ENCODE measurements around the gene RBP5. TPM values are rescaled to one million over a fixed set of nuclear protein-coding genes. Genes with fewer than 3 reads are reported as not detected.
A peak's percentile ranks its signal among the peaks of the same experiment; 100 is the strongest.

RBP5 gene
- total RNA-seq, 1 experiment from 2014 or later: not detected

DNA sequence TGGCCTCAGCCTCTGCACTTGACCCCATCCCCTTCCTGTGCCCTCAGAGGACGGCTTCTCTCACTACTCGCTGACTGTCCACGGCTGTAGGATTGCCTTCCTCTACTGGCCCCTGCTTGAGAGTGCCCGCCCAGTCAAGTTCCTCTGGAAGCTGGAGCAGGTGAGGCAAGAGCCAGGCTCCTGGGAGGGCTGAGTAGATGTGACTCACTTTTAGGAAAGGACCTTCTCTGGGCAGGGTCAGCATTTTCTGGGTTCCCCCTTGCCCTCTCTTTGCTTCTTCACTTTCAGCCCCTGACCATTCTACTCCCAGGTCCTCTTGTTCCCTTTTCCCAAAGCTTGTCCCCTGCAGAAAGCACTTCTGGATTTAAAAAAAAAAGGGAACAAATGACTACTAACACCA lies 9.2 kb upstream of the RBP5 start:
- no peak for DNase-seq
- Histone ChIP-seq H3K9me3 (replicated peaks) (no peaks in the 10 kb centered on the region), H3K36me3 (no peaks in the 10 kb centered on the region), H3K4me1 (peaks cover 10% of the 10 kb centered on the region), H3K27ac (no peak overlapping the region), H3K4me3 (no peak overlapping the region), H3K27me3 (no peaks in the 10 kb centered on the region)

GRCh38 chr12:7136676-7137075 lies 8.0 kb upstream of the RBP5 start:
- Histone ChIP-seq H3K27ac (no peak overlapping the region), H3K27me3 (no peaks in the 10 kb centered on the region), H3K36me3 (no peaks in the 10 kb centered on the region), H3K4me3 (no peak overlapping the region), H3K9me3 (replicated peaks) (no peaks in the 10 kb centered on the region), H3K4me1 (peaks cover 9% of the 10 kb centered on the region)
- DNase-seq: no peak

- Histone ChIP-seq H3K4me1 (peaks cover 3% of the 10 kb centered on the region; the same call in 1 of the 2 replicates), H3K27ac (no peak overlapping the region), H3K27me3 (peaks cover 5% of the 10 kb centered on the region), H3K4me3 (no peak overlapping the region), H3K36me3 (no peaks in the 10 kb centered on the region), H3K9me3 (replicated peaks) (no peaks in the 10 kb centered on the region)
- DNase-seq: no peak
Observed at GRCh38 chr12:7136071-7136470, 7.4 kb upstream of the RBP5 start.

DNA sequence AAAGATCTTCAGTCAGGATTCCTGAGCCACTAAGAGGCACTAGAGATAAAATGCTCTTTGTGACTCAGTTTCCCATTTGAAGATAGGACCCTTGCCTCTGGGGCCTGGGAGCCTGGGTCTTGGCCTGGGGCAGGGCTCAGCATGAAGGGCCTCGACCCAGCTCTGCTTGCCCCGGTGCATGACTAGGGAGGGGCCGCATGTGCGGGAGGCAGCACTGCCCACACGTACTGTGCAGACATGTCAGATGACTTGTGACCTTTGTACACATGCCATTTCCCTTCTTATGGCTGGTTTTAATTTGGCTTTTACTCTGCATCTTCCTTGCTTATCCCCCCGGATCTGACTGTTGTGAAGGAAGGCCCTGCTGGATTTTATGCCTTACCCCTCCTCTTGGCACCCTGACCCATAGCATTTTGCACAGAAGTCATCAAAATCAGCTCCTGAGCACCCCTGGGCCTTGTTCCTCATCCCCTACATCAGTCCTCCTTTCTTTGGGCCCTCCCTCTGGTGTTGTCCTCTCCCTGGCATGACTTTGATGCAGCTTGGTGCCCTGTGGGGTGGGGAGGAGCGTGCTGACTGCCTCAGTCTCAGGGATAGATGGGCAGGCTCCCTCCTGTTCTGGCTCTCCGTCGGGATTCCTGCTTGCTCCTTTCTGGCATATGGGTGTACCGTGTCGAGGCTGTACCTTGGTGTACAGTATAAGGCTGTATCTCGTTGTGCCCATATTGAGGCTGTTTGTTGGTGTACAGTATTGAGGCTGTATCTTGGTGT lies 5.9 kb upstream of the RBP5 start:
- Histone ChIP-seq H3K4me3 (no peak overlapping the region), H3K4me1 (0 out of 2 replicates have a peak, but pooled peaks cover 1% of the 10 kb centered on the region), H3K27me3 (peaks cover 10% of the 10 kb centered on the region), H3K36me3 (no peaks in the 10 kb centered on the region), H3K9me3 (replicated peaks) (no peaks in the 10 kb centered on the region), H3K27ac (no peak overlapping the region)
- DNase-seq: no peak

- no peak overlapping the region for H3K4me3 ChIP-seq
- no peak for DNase-seq
- no peaks in the 10 kb centered on the region for H3K9me3 ChIP-seq (replicated peaks)
- H3K4me1 ChIP-seq: 0 out of 2 replicates have a peak, but pooled peaks cover 5% of the 10 kb centered on the region
- H3K27me3 ChIP-seq: peaks cover 11% of the 10 kb centered on the region
- no peaks in the 10 kb centered on the region for H3K36me3 ChIP-seq
- H3K27ac ChIP-seq: no peak overlapping the region
Observed at GRCh38 chr12:7131502-7131866, 2.8 kb upstream of the RBP5 start.

- Histone ChIP-seq H3K9me3 (replicated peaks) (no peaks in the 10 kb centered on the region), H3K27ac (no peak overlapping the region), H3K36me3 (no peaks in the 10 kb centered on the region), H3K27me3 (peaks cover 11% of the 10 kb centered on the region), H3K4me3 (peak overlapping the region; percentile 63), H3K4me1 (0 out of 2 replicates have a peak, but pooled peaks cover 5% of the 10 kb centered on the region)
- peak in 1 of 2 experiments; percentile 19 for DNase-seq
Observed at GRCh38 chr12:7130701-7131501, 2.2 kb upstream of the RBP5 start.

- no peaks in the 10 kb centered on the region for H3K9me3 ChIP-seq (replicated peaks)
- DNase-seq: peak; percentile 82 to 84
- 0 out of 2 replicates have a peak, but pooled peaks cover 5% of the 10 kb centered on the region for H3K4me1 ChIP-seq
- H3K4me3 ChIP-seq: peak within 1 kb of the TSS; percentile 63
- no peak within 1 kb of the TSS for H3K27ac ChIP-seq
- no peaks in the 10 kb centered on the region for H3K36me3 ChIP-seq
- peaks cover 11% of the 10 kb centered on the region for H3K27me3 ChIP-seq
Observed at GRCh38 chr12:7129872-7130691, 1.4 kb upstream of the RBP5 start, which contains the start of gene CLSTN3. Gene CLSTN3 (plus strand): TSS chr12:7130371. CDS start chr12:7130649, 278 bp downstream.

DNA sequence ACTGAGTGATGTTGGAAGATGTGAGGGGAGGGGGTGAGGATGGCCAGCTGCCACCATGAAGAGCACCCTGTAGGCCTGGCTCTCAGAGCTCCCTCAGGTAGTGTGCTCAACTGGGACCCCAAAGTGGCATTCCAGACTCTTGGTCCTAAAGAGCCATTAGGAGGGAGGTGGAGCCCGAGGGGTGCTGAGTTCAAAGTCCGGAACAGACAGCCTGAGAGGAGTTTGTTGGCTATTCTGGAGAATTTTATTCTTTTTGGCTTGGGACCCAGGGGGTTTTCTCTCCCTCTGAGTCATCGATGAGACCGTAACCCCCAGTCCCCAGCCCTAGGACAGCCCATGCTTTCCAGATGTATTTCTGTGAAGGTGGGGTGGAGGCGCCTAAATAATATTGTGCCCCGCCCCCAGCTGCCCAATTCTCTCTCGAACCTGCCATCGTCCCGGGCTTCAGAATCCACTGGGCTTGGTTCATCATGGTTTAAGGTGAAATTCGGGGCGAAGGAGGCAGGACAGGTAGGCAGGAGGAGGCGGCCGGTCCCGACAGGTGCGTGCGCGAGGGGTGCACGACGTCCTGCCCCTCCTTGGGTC lies 690 bp upstream of the RBP5 start:
- no peak for DNase-seq
- Histone ChIP-seq H3K27me3 (peaks cover 11% of the 10 kb centered on the region), H3K27ac (no peak overlapping the region), H3K36me3 (no peaks in the 10 kb centered on the region), H3K4me3 (peak overlapping the region; percentile 63), H3K9me3 (replicated peaks) (no peaks in the 10 kb centered on the region), H3K4me1 (0 out of 2 replicates have a peak, but pooled peaks cover 5% of the 10 kb centered on the region)

GRCh38 chr12:7127916-7128626 lies 618 bp downstream of the RBP5 start:
- Histone ChIP-seq H3K4me3 (no peak overlapping the region), H3K27ac (no peak overlapping the region), H3K9me3 (replicated peaks) (no peaks in the 10 kb centered on the region), H3K36me3 (no peaks in the 10 kb centered on the region), H3K27me3 (peaks cover 16% of the 10 kb centered on the region), H3K4me1 (0 out of 2 replicates have a peak, but pooled peaks cover 5% of the 10 kb centered on the region)
- DNase-seq: no peak

- Histone ChIP-seq H3K27ac (no peak overlapping the region), H3K4me1 (0 out of 2 replicates have a peak, but pooled peaks cover 5% of the 10 kb centered on the region), H3K27me3 (peaks cover 9% of the 10 kb centered on the region)
Observed at GRCh38 chr12:7125632-7126227, 3.0 kb downstream of the RBP5 start.

DNA sequence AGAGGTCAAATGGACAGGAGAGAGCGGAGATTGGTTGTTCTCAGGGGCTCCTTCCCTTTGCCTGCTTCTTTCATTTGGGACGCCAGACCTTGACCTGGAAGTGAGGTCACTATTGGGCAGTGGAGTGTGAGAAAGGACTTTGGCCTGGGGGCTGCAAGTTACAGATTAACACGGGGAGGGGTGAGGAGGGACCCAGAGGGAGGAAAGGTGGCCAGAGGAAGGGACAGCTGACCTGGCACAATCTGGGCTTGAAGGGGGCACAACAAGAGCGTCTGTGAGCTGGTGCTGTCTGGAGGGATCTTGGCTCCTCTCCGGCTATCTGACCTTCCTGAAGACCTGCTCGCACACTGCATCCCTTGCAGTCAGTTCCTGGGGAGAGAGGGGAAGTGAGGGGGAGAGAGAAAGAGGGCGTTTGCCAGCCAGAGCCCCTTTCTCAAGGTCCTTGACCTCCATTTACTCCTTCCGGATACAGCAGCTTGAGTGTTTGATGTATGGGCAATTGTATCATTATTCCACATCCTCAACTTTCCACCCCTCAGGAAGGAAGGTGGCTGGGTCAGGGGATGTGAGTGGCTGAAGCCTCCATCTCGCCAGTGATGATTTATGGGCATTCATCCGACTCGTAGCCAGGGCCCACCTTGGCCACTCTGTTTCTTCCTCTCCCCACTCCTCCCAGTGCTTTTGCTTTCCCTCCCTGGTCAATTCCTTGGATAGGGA lies 4.7 kb downstream of the RBP5 start:
- no peak overlapping the region for H3K4me3 ChIP-seq
- no peaks in the 10 kb centered on the region for H3K9me3 ChIP-seq (replicated peaks)
- no peak for DNase-seq

More at GRCh38 chr12:7125632-7126227, 3.0 kb downstream of the RBP5 start:
- DNase-seq: no peak
- Histone ChIP-seq H3K36me3 (no peaks in the 10 kb centered on the region), H3K9me3 (replicated peaks) (no peaks in the 10 kb centered on the region), H3K4me3 (no peak overlapping the region)

DNA sequence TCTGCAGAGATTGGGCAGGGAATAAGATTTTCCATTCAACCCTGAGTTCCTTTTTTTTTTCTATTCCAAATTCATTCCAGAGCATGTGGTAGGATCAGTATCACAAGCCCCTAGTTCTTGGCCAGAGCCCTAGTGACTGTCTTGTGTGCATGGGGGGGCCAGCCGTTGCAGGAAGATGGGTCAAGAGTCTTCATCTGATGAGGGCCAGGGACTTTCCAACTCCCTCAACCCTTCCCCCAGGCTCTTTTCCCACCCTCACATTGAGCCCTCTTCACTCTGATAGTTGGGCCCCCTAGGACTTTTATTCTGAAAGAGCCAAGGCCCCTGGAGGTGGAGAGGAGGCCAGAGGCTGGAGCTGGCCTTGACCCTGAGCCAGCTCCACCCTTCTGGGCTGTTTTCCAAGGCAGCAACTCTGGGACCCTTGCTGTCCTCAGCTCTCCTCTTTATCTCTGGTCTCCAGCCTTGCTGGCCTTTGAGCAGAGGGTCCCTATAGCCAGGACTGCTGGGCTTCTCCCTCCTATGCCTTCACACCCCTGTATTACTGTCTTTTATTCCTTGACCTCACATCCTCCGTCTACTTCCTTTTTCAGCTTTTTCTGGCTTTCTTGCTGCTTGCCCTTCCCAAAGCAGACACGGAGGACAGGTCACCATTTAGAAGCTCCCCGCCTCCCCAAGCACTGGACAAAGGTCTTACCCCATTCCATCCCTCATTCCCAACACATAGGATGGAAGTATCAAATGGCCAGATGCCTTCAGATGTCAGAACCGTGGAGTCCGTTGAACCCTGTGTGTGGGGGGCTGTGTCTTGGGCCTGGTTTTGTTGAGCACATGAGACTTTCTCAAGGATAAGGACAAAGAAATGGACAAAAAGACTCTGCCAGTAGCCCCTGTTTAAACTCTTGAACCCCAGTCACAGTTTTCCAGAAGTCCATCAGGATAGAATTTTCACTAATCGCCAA lies 5.6 kb downstream of the RBP5 start:
- H3K4me3 ChIP-seq: no peak overlapping the region
- DNase-seq: no peak
- H3K27ac ChIP-seq: no peak overlapping the region
- peaks cover 5% of the 10 kb centered on the region; the same call in 1 of the 2 replicates for H3K27me3 ChIP-seq
- no peaks in the 10 kb centered on the region for H3K4me1 ChIP-seq
- H3K36me3 ChIP-seq: no peaks in the 10 kb centered on the region
- no peaks in the 10 kb centered on the region for H3K9me3 ChIP-seq (replicated peaks)

More for the DNA sequence above, 4.7 kb downstream of the RBP5 start:
- H3K27me3 ChIP-seq: peaks cover 5% of the 10 kb centered on the region; the same call in 1 of the 2 replicates
- H3K4me1 ChIP-seq: no peaks in the 10 kb centered on the region
- no peaks in the 10 kb centered on the region for H3K36me3 ChIP-seq
- H3K27ac ChIP-seq: no peak overlapping the region
